Measurements from ENCODE around the gene TMEM150C.

Gene TMEM150C

DNA sequence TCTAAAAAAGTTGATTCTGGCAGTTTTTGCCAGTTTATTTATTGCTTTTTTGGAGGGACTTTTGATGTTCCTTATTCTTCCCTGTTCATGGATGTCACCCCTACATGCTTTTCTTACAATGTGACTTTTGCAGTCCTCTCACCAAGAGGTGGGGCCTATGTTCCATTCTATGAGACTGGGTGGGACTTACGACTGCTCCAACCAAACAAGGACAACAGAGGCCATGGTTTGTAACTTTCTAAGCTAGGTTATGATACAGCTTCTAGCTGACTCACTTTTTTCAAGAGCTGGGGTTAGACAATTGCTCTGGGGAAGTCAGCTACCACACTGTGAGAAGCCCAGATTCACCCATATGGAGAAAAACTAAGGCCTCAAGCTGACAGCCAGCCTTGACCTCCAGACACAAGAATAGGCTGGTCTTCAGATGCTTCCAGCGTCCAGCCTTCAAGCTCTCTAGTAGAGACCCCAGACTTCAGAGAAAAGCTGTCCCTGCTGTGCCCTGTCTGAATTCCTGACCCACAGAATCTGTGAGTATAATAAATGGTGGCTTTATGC is 91.9 kb downstream of the TMEM150C start:
- no peak for DNase-seq

DNA sequence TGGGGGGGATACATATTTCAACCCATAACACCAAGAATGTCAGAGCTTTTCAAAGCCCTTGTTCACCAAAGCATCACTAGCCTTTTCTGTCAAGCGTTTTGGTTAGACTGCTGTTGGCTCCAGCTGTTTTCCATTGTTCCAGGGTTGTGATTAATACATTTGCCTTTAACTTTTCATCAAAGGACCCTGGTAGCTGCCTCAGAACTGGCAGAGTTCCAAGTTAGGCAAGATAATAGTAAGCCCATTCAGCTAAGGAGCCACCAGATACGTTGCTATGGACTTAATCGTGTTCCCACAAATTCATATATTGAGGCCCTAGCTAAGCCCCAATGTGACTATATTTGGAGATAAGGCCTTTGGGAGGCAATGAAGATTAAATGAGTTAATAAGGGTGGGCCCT is 94.3 kb downstream of the TMEM150C start:
- no peak for DNase-seq

DNA sequence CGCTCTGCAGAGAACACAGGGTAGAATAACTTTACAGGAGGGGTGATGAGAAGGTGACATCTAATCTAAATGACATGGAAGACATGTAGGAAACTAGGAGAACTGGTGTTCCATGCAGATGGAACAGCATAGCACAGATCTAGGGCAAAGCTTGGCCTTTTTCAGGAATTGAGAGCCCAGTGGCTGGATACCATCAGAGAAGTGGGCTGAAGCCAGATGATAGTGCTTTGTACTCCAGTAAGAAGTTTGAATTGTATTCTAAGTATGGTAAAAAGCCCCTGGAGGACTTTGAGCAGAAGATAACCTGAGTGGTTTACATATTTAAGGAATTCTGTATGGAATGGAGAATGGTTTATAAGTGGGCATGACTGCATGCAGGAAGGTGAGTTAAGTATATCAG is 98.6 kb downstream of the TMEM150C start:
- no peak for DNase-seq

DNA sequence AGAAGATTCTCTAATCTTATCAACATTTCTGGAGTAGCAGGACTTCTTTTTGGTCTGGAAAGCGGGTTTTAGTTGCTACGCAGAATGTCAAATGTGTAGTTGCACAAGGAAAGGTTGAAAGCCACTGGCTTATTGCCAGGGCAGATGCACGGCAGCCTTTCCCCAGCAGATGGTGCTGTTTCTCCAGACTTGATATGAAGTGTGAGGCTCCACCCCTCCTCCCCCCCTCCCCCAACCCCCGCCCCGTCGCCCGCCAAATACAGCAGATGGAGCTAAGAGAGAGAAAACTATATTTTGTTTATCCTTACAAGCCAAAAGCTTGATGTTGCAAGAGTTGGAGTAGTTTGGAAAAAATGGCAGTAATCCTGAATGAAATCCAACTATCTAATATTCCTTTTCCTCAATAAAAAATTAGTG is 99.4 kb downstream of the TMEM150C start:
- DNase-seq, result peak; percentile 87 to 90

DNA sequence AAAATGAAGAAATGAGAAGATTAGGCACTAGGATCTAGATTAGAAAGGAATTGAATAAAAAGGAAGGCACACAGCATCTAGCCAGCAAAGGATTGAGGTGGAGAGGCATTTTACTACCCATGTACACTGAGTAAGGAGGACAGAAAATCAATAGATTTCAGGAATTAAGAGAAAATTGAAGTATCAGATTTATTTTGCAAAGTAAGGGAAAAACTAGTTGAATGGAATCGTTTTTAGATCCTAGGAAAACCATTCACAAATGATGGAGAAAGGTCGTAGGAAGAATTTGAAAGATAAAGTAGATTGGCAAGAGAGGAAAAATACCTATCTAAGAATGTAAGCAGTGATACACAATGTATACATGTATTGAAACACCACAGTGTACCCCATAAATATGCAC is 100.1 kb downstream of the TMEM150C start:
- DNase-seq, result no peak

DNA sequence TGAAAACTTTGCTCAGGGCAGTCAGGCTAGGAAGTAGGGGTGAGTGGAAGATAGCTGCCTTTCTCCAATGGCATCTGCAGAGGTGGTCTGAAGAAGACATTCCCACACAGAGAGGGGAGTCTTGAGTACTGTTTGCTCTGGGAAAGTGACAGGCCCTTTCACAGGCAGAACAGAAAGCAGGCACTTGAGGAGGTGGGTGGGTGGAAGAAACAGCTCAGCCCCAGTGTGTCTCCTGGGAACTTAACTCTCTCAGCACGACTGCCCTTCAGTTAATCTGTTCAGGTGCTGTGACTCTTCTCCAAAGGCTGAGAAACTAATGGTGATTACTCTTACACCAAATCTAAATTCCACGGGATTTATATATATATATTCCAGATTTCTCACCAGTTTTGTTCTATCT is 103.1 kb downstream of the TMEM150C start:
- no peak for DNase-seq

DNA sequence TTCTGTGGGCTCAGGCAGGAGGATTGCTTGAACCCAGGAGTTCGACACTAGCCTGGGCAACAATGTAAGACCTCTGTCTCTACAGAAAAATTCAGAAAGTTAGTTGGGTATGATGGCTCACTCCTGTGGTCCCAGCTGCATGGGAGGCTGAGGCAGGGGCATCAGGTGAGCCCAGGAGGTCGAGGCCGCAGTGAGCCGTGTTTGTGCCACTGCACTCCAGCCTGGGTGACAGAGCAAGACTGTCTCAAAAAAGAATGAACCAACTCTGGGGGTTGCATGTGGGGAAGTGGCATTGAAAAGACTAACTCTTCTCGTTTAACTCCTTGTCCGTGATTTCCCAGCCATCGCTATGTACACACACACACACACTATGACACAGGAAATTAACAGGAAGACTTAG is 104.5 kb downstream of the TMEM150C start:
- DNase-seq, result no peak

DNA sequence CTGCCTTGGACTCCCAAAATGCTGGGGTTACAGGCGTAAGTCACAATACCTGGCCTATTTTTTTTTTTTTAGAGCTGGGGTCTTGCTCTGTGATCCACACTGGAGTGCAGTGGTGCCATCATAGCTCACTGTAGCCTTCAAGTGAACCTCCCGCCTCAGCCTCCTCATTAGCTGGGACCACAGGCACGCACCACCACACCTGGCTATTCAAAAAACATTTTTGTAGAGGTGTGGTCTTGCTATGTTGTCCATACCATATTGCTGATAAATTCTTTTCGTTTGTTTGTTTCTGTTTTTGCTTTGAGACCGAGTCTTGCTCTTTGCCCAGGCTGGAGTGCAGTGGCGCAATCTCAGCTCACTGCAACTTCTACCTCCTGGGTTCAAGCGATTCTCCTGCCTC is 109.8 kb downstream of the TMEM150C start:
- no peak for DNase-seq

DNA sequence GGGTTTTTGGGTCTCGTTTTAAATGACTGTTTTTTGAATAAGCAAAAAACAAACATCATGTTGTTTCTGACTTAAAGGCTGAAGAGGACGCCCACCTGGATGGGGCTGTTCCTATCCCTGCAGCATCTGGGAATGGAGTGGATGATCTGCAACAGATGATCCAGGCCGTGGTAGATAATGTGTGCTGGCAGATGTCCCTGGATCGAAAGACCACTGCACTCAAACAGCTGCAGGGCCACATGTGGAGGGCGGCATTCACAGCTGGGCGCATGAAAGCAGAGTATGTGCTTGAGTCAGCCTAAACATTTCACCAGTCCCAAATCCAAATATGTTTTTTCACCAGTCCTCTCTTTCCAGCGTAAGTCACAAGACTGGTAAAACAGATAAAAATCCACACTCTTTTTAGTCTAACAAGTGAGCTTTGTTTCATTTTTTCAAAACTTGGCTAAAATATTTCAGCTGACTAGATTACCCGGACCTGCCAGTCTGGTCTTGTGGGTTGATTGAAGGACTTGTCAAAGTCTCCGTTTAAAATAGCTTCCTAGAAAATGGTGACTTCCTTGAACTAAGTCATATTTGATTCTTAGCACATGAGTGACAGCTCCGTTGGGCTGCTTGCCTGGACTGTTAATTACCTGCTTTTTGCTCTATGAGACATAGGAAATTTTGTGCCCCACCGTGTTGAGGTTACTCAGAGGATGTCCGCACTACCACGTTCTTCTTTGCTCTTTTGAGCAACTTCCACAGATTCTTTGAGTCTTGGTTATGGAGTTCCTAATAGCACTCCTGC is 110.6 kb downstream of the TMEM150C start:
- no peak for DNase-seq

DNA sequence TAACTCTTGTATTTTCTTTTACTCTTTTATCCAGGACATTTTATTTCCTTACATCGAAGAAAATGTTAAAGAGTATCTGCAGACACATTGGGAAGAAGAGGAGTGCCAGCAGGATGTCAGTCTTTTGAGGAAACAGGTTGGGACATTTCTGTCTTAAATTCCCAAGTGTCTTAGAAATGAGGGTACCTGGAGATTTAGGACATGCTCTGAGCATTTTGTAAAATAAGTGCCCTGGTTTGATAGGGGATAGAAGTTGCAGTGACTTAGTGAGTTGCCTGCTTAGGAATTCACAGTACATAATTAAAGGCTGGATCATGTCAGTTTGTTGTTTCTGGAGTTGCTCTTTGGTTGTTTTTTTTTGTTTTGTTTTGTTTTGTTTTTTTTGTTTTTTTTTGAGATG is 113.9 kb downstream of the TMEM150C start:
- DNase-seq, result no peak

DNA sequence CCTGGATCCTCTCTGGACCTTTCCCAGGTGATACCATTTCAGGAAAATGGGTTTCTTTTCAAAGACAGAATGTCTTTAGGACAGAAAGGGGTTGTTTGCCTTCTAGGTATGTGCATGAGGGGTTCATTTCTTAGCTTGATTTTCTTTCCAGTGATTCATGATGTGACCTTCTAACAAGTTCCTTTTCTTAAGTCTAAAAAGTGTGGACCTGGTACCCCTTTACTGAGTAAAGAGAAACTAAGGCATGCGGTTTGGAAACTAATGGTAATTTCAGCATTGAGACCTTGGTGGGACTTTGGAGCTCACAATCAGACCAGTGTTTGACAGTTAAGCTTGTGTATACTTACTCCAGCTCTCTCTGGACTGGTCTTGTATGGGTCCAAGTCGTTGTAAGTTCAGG is 122.7 kb downstream of the TMEM150C start:
- no peak for DNase-seq

DNA sequence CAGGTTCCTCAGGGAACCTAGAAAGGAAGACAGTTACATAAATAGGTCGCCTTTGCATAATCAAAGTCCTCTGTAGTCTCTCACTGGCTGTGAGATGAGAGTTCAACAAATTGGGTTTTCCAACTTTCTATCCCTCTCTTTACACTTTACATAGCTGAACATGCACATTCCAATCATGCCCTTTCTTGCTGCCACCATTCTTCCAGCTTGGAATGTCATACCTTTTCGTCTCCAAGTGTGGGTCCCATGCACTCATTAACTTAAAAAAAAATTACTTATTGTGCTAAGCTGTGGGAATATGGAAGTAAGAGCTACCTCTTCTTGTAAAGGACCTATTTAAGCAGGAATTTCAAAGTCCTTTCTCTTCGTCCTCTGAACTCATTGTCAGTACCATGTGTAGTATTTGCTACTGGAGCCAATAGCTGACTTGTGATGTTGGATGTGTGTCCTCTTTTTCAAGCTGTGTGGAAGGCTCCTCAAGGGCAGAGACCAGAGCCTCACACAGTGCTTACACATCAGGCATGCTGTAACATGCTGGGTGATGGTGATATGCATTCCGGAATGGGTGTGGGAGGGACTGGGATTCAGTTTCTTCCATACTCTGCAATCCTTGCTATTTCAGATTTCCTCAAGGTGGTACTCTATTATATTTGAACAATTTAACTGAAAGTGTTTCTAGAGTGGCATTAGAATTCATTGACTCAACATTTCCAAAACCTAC is 124.3 kb downstream of the TMEM150C start:
- no peak for DNase-seq

DNA sequence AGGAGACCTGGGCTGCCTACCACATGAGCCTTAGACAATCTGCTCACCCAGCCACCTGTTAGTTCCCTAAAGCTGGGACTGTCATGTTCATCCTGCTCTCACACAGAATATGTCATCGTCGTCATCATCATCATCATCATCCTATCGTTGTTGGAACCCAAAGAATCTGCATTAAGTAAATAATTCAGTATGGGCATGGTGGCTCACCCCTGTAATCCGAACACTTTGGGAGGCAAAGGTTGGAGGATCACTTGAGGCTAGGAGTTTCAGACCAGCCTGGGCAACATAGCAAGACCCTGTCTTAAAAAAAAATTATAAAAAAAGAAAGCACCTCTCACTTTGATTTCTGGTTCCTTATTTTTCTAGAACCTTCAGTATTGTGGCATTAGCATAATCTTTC is 125.0 kb downstream of the TMEM150C start:
- no peak for DNase-seq

DNA sequence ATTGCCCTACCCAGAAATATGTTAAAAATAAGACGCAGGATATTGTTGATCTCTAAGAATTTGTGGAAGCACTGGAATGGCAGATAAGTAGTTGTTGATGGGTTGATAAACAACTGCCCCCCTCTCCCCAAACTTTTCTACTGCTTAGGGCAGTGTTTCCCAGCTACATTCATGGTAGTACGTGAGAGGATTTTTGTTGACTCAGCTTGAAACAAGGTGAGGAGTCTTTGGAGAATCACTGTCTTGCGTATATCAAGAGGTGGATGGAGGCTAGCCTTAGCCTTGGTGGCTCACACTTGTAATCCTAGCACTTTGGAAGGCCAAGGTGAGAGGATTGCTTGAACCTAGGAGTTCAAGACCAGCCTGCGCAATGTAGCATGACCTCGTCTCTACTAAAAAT is 125.7 kb downstream of the TMEM150C start:
- no peak for DNase-seq

DNA sequence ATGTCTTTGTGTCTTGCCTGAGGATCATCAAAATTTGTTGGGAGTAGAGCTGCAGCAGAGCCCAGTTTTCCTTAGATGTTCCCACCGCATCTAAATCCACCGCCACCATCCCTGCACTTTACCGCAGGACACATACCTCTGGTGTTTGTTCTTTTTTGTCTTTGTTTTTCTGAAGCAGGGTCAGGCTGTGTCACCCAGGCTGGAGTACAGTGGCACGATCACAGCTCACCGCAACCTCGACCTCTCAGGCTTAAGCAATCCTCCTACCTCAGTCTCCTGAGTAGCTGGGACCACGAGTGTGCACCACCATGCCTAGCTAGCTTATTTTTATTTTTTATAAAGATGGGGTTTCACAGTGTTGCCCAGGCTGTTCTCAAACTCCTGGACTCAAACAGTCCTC is 126.8 kb downstream of the TMEM150C start:
- DNase-seq, result no peak

DNA sequence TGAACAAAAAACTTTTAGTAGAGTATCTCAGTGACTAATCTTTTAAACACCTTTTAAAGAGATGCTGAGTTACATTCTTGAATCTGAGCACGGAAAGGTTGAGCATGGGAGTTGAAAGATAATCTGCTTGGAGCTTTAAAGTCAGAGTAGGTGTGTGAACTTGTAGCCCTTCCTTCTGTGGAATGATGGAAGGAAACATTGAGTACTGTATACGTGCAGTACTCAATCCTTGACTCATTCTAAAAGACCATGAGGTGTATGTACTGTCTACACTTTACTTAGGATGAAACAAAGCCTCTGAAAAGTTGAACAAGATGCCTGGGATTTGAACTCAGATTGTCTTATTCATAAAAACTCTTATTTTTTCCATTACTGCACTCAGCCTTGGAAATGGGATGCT is 128.0 kb downstream of the TMEM150C start:
- DNase-seq, result no peak
